Fibroblast of villous mesenchyme (primary cell): Measurements from ENCODE around the gene SVOP. TPM values are rescaled to one million over a fixed set of nuclear protein-coding genes. Genes with fewer than 3 reads are reported as not detected.
"Not testable (repeated sequence)": the region's sequence is repeated elsewhere in the genome, so short reads cannot be mapped to it uniquely, and the experiment has no call there.

Experiments
- DNase-seq: peaks from one replicate; pipeline ENCODE4 v3.0.0-alpha.2; 2010; ENCODE audit warnings: low read depth
- H3K4me3 ChIP-seq: 2 replicates; pipeline ENCODE4 v1.5.1; 2011; ENCODE audit warnings: low read depth, mild to moderate bottlenecking, low read length
- total RNA-seq: library from RNA; depleted of rRNA; stranded (reverse); fragments of >200 nt; gene quantifications from 2 replicates; pipeline ENCODE4 v1.2.3, GENCODE V29; 2012
- TF ChIP-seq, protein P1 (sequence below): IDR thresholded peaks from 2 replicates; pipeline ENCODE4 v1.5.1; 2012; ENCODE audit warnings: low read depth, mild to moderate bottlenecking, low read length; ENCODE audit not compliant: insufficient read depth

SVOP gene
- total RNA-seq, 1 donor = not detected

DNA sequence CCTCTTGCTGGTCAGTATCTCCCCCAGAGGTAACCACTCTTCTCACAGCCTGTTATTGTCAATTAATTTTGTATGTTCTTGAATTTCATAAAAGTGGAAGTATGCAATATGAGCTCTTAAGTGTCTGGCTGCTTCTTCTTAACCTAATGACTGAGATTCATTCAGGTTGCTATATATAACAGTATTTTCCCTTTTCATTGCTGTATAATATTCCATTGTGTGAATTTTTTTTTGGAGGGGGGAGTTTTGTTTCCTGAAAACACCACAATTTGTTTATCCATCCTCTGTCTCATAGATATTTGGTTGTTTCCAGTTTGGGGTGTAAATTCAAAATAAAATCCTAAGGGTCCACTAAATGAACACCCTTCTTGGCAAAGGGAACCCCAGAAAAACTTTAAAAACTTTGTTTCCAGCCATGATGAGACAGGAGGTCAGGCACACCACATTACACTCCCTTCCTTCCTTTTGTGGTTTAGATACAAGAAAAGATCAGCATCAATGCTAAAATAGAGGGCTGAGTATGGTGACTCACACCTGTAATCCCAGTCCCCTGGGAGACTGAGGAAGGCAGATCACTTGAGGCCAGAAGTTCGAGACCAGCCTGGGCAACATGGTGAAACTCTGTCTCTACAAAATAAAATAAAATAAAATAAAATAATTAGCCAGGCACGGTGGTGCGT lies 145.0 kb downstream of the SVOP start:
- no peak overlapping the region for H3K4me3 ChIP-seq
- DNase-seq = no peak
- TF ChIP-seq, protein P1, sequence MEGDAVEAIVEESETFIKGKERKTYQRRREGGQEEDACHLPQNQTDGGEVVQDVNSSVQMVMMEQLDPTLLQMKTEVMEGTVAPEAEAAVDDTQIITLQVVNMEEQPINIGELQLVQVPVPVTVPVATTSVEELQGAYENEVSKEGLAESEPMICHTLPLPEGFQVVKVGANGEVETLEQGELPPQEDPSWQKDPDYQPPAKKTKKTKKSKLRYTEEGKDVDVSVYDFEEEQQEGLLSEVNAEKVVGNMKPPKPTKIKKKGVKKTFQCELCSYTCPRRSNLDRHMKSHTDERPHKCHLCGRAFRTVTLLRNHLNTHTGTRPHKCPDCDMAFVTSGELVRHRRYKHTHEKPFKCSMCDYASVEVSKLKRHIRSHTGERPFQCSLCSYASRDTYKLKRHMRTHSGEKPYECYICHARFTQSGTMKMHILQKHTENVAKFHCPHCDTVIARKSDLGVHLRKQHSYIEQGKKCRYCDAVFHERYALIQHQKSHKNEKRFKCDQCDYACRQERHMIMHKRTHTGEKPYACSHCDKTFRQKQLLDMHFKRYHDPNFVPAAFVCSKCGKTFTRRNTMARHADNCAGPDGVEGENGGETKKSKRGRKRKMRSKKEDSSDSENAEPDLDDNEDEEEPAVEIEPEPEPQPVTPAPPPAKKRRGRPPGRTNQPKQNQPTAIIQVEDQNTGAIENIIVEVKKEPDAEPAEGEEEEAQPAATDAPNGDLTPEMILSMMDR = no peak

- DNase-seq = no peak
- TF ChIP-seq, protein P1 = no peak
- no peak overlapping the region for H3K4me3 ChIP-seq
Measured at GRCh38 chr12:108875280-108875679, 145.6 kb downstream of the SVOP start.

- DNase-seq = no peak
- H3K4me3 ChIP-seq = no peak overlapping the region
- TF ChIP-seq, protein P1 = no peak
Measured at GRCh38 chr12:108868781-108869180, 152.1 kb downstream of the SVOP start.

DNA sequence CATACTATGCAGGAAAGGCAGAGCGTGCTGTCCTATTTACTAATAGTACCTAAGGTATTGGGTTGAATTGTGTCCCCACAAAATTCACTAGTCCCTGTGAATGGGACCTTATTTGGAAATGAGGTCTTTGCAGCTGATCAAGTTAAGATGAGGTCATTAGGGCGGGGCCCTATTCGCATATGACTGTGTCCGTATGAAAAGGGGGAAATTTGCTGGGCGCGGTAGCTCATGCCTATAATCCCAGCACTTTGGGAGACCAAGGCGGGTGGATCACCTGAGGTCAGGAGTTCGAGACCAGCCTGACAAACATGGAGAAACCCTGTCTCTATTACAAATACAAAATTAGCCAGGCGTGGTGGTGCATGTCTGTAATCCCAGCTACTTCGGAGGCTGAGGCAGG lies 154.8 kb downstream of the SVOP start:
- DNase-seq, H3K4me3 ChIP-seq: not testable (repeated sequence)

- DNase-seq = no peak
- H3K4me3 ChIP-seq = no peak overlapping the region
- TF ChIP-seq, protein P1 = no peak
Measured at GRCh38 chr12:108865169-108865568, 155.7 kb downstream of the SVOP start.

GRCh38 chr12:108862588-108862959 lies 158.3 kb downstream of the SVOP start:
- H3K4me3 ChIP-seq = no peak overlapping the region
- no peak for DNase-seq
- TF ChIP-seq, protein P1 = no peak

DNA sequence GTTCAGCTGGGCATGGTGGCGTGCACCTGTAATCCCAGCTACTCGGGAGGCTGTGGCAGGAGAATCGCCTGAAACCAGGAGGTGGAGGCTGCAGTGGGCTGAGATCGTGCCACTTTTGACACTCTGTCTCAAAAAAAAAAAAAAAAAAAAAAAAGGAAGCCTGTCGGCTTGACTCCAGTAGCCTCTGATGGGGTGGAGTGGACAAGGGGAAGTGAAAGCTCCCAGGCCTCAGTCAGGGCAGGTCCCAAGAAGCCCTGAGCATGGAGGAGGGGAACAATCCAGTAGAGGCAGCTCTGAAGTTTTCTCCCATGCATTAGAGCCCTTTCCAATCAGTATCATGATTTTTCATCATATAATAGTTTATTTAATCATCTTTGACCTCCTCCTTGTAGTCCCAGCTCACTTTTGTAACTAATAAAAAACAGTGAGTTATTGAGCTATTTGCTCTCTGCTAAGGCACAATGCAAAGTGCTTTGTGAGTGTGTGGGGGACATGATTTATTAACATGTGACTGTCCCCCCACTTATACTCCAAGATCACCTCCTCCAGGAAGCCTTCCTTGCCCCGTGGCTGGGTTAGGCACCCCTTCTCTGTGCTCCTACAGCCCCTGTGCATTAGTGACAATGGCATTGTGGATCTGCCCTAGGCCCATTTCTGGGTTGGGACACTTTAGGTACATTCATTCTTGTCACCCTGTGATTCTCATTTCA lies 158.8 kb downstream of the SVOP start:
- no peak for DNase-seq
- TF ChIP-seq, protein P1 = no peak
- no peak overlapping the region for H3K4me3 ChIP-seq
